Measurements from ENCODE around the gene SLC6A3.
A peak's percentile ranks its signal among the peaks of the same experiment; 100 is the strongest.
"Not testable (repeated sequence)": the region's sequence is repeated elsewhere in the genome, so short reads cannot be mapped to it uniquely, and the experiment has no call there.

SLC6A3 gene

DNA sequence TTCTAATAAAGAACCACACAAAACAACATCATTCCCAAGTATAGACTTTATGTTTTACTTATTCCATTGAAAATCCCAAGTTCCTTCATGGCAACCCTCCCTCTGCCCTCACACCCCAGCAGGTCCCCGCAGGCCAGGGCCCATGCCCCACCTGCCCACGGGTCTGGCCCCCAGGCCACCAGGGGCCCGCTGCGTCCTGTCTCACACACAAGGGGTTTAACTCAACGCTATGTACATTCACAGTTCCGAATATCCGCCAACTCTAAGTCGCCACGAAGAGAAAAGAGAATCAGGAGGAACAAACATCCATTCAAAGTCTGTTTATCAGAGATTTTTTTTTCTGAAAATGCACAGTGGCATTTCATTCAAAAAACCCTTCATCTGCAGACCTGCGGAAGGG, 16.2 kb upstream of the SLC6A3 start:
- Histone ChIP-seq H3K36me3 (peaks cover 74% of the 10 kb centered on the region), H3K4me3 (ENCODE audit: low read depth in 1 of 2, low read length in 1 of 2) (no peak overlapping the region), H3K27ac (no peak overlapping the region), H3K9me3 (peaks cover 11% of the 10 kb centered on the region), H3K4me1 (ENCODE audit: control insufficient read depth in 1 of 2, insufficient read depth in 1 of 2, low read depth in 1 of 2, low read length in 1 of 2) (no peaks in the 10 kb centered on the region), H3K27me3 (no peaks in the 10 kb centered on the region)
- TF ChIP-seq, protein P1, sequence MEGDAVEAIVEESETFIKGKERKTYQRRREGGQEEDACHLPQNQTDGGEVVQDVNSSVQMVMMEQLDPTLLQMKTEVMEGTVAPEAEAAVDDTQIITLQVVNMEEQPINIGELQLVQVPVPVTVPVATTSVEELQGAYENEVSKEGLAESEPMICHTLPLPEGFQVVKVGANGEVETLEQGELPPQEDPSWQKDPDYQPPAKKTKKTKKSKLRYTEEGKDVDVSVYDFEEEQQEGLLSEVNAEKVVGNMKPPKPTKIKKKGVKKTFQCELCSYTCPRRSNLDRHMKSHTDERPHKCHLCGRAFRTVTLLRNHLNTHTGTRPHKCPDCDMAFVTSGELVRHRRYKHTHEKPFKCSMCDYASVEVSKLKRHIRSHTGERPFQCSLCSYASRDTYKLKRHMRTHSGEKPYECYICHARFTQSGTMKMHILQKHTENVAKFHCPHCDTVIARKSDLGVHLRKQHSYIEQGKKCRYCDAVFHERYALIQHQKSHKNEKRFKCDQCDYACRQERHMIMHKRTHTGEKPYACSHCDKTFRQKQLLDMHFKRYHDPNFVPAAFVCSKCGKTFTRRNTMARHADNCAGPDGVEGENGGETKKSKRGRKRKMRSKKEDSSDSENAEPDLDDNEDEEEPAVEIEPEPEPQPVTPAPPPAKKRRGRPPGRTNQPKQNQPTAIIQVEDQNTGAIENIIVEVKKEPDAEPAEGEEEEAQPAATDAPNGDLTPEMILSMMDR (IDR thresholded peaks at IDR 0.05), result no peak

DNA sequence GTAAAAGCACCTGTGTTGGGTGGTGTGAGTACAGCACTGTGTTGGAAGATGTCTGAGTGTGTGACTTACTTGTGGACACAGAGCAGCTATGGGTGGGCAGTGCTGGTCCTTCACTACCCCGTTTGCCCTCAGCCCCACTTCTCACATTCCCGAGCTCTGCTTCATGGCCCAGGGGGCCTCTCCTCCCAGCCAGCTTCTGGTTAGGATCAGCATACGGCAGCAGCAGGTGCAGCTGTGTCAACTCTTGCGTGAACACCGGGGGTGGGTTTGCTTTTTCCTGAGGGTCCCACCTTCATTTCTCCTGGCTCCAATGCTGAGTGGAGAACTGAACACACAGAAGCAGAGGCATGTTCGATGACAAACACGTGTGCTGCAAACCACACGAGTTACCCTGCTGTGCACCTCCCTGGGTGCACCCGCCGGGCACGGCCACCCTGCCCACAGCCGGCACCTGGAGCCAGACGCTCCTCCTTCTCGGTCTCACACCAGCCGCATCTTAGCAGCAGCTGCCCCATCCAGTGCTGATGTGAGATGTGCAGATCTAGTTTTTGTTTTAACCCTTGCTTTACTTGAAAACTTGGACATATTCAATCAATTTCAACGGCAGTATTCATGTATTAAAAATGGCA, 14.9 kb upstream of the SLC6A3 start:
- H3K36me3 ChIP-seq, result peaks cover 61% of the 10 kb centered on the region
- H3K27ac ChIP-seq, result peak overlapping the region; percentile 37
- H3K4me1 ChIP-seq (ENCODE audit: control insufficient read depth in 1 of 2, insufficient read depth in 1 of 2, low read depth in 1 of 2, low read length in 1 of 2), result no peaks in the 10 kb centered on the region
- TF ChIP-seq, protein P1 (IDR thresholded peaks at IDR 0.05), result no peak
- peaks cover 11% of the 10 kb centered on the region for H3K9me3 ChIP-seq
- no peaks in the 10 kb centered on the region for H3K27me3 ChIP-seq
- no peak overlapping the region for H3K4me3 ChIP-seq (ENCODE audit: low read depth in 1 of 2, low read length in 1 of 2)

DNA sequence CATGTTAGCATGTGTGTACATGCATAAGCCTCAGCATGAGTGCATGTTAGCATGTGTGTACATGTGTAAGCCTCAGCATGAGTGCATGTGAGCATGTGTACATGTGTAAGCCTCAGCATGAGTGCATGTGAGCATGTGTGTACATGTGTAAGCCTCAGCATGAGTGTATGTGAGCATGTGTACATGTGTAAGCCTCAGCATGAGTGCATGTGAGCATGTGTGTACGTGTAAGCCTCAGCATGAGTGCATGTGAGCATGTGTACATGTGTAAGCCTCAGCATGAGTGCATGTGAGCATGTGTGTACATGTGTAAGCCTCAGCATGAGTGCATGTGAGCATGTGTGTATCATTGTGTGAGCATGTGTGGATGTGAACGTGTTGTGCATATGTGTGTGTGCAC, 14.2 kb upstream of the SLC6A3 start:
- not testable (repeated sequence) for H3K27ac ChIP-seq; H3K4me3 ChIP-seq (ENCODE audit: low read depth in 1 of 2, low read length in 1 of 2); H3K4me1 ChIP-seq (ENCODE audit: control insufficient read depth in 1 of 2, insufficient read depth in 1 of 2, low read depth in 1 of 2, low read length in 1 of 2); H3K27me3 ChIP-seq
- Histone ChIP-seq H3K36me3 (peaks cover 54% of the 10 kb centered on the region), H3K9me3 (peaks cover 11% of the 10 kb centered on the region)

DNA sequence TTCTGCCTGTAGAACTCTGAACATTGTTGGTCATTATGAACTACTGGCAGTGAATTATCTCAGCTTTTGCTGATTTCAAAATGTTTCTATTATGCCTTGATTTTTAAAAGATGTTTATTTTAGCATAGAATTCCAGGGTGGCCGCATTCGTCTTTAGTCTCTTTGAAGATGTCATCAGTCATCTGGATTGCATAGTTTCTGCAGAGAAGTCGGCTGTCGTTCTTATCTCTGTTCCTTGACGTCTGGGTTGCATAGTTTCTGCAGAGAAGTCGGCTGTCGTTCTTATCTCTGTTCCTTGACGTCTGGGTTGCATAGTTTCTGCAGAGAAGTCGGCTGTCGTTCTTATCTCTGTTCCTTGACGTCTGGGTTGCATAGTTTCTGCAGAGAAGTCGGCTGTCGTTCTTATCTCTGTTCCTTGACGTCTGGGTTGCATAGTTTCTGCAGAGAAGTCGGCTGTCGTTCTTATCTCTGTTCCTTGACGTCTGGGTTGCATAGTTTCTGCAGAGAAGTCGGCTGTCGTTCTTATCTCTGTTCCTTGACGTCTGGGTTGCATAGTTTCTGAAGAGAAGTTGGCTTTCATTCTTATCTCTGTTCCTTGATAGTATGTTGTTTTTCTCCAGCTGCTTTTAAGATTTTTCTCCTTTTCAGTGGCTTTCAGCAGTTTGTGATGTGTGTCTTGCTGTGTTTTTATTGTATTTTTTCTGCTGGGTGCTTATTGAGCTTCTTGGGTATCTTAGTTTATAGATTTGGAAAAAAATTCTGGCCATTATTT, 11.1 kb upstream of the SLC6A3 start:
- H3K4me1 ChIP-seq (ENCODE audit: control insufficient read depth in 1 of 2, insufficient read depth in 1 of 2, low read depth in 1 of 2, low read length in 1 of 2); H3K4me3 ChIP-seq (ENCODE audit: low read depth in 1 of 2, low read length in 1 of 2); H3K27ac ChIP-seq: not testable (repeated sequence)
- H3K9me3 ChIP-seq, result peaks cover 11% of the 10 kb centered on the region
- H3K27me3 ChIP-seq, result peaks cover 13% of the 10 kb centered on the region
- H3K36me3 ChIP-seq, result peaks cover 23% of the 10 kb centered on the region

DNA sequence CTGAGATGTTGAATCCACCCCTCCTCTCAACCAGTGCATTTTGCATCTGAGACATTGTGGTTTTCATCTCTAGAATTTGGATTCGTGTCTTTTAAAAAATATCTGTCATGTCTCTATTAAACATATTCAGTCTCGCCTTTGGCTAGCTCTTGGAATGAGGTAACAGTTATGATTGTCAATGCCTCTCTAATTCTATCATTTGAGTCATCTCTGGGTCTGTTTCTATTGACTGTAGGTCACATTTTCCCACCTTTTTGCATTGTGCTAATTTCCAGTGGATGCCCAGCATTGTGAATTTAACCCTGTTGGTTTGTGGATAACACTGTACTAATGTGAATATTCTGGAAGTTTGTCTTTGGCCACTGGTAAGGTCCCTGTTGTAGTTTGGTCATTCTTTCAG, 8.4 kb upstream of the SLC6A3 start:
- Histone ChIP-seq H3K9me3 (peaks cover 11% of the 10 kb centered on the region), H3K27ac (no peak overlapping the region), H3K4me3 (ENCODE audit: low read depth in 1 of 2, low read length in 1 of 2) (no peak overlapping the region), H3K4me1 (ENCODE audit: control insufficient read depth in 1 of 2, insufficient read depth in 1 of 2, low read depth in 1 of 2, low read length in 1 of 2) (no peaks in the 10 kb centered on the region), H3K27me3 (peaks cover 40% of the 10 kb centered on the region), H3K36me3 (no peaks in the 10 kb centered on the region)
- TF ChIP-seq, protein P1 (IDR thresholded peaks at IDR 0.05), result no peak

DNA sequence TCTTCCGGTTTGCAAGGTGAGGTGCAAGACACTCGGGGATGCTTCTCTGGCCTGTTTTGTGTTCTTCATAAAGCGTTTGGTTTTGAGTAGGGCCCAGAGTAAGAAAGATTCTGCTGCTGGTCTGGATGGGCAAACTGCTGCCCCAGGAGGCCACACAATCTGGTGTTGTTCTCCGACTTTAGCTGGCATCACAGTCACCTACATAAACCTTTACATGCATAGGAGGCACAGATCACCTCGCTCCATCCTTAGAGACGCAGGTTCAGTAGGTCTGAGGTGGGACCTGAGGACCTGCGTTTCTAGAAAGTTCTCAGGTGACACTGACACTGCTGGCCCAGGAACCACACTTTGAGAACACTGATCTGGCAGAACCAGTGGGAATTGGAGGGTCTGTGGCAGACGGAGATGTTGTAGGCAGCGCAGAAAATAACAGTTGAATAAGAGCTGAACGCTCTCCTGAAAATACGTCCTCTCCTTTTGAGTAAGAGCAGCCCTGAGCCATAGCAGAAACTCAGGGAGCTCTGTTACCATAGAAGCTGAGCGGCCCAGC, 3.9 kb upstream of the SLC6A3 start:
- Histone ChIP-seq H3K36me3 (no peaks in the 10 kb centered on the region), H3K9me3 (no peaks in the 10 kb centered on the region), H3K27me3 (peaks cover 84% of the 10 kb centered on the region), H3K27ac (no peak overlapping the region), H3K4me1 (ENCODE audit: control insufficient read depth in 1 of 2, insufficient read depth in 1 of 2, low read depth in 1 of 2, low read length in 1 of 2) (peaks cover 0 to 5% of the 10 kb centered on the region in 2 experiments), H3K4me3 (ENCODE audit: low read depth in 1 of 2, low read length in 1 of 2) (no peak overlapping the region)
- TF ChIP-seq, protein P1 (IDR thresholded peaks at IDR 0.05), result no peak
